C4-2B (cell line): ENCODE measurements around the gene RGL4.

Experiments
- H3K27ac ChIP-seq: fragments of 450-650 bp; 2 replicates; pipeline ENCODE4 v1.5.1; 2017
- ZFX ChIP-seq: fragments of 450-650 bp; IDR thresholded peaks from 2 replicates; pipeline ENCODE4 v1.6.1; 2017
- TF ChIP-seq, protein P1 (sequence below): fragments of 450-650 bp; conservative IDR thresholded peaks from 2 replicates; pipeline ENCODE4 v1.5.1; 2017; ENCODE audit warnings: mild to moderate bottlenecking

RGL4 gene

DNA sequence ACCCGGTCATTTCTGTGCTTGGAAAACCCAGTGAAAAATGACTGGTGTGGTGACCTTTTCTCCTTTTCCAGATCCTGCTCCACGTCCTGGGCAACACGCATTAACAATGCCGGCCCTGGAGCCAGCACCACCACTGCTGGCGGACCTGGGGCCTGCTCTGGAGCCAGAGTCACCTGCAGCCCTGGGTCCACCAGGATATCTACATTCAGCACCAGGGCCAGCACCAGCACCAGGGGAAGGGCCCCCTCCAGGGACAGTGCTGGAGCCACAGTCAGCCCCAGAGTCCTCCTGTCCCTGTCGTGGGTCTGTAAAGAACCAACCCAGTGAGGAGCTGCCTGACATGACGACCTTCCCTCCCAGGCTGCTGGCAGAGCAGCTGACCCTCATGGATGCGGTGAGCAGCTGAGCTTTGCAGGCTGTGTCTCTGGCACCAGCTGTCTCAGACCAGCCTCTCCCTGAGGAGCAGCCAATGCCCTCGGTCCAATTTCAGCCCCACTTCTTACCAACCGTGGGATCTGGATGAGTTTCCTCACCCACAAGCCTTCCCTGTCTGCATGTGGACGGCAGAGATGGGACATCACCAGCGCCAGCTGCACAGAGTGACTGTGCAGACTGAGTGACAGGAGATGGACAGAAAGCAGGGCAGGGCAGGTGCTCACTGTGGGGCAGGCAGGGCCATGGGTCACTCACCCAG, 1.9 kb downstream of the RGL4 start:
- no peak overlapping the region for H3K27ac ChIP-seq
- TF ChIP-seq ZFX: no peak
- TF ChIP-seq, protein P1, sequence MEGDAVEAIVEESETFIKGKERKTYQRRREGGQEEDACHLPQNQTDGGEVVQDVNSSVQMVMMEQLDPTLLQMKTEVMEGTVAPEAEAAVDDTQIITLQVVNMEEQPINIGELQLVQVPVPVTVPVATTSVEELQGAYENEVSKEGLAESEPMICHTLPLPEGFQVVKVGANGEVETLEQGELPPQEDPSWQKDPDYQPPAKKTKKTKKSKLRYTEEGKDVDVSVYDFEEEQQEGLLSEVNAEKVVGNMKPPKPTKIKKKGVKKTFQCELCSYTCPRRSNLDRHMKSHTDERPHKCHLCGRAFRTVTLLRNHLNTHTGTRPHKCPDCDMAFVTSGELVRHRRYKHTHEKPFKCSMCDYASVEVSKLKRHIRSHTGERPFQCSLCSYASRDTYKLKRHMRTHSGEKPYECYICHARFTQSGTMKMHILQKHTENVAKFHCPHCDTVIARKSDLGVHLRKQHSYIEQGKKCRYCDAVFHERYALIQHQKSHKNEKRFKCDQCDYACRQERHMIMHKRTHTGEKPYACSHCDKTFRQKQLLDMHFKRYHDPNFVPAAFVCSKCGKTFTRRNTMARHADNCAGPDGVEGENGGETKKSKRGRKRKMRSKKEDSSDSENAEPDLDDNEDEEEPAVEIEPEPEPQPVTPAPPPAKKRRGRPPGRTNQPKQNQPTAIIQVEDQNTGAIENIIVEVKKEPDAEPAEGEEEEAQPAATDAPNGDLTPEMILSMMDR: no peak

DNA sequence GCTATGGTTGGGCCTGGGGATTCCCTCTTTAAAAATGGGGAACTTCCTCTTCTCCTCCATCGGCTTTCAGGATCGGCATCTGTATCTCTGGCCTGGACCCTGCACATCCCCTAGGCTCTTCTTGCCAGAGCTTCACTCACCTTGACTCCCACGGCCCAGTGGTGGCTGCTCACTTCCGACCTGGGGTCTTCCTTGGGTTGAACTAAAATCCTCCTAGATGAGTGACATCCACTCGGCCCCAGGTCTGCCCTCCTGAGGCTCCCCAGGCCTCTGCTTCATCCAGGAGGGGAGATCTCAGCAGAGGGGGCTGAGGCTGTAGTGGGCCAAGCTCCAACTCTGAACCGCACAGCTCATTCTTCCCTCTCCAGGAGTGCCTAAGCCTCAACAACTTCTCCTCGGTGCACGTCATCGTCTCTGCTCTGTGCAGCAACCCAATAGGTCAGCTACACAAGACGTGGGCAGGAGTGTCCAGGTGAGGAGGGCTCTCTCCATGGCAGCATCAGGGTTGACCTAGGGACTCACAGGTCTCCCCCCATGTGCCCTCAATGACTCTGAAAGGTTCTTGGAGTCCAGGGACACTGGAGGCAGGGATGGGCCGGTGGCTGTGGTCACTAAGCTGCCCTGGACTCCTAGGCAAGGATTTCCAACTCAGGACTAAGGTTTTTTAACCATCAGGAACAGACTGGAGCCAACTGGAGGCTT, 3.3 kb downstream of the RGL4 start:
- no peak overlapping the region for H3K27ac ChIP-seq

DNA sequence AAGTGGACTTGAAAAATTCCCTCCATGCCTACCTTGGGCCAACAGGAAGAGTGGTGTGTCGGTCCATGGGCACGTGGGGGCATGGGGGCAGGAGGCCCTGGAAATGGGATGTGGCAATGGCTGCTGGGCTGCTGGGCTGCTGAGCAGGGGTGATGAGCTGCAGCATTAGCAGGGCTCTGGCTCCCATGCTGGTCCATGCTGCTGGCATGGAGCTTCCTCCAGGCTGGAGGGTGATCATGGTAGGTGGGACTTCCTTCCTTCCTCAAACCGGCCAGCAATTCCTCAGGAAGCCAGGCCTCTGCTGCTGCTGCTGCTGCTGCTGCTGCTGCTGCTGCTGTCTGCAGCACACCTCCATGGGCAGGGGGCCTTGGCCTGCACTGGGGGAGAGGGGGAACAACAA, 4.3 kb downstream of the RGL4 start:
- TF ChIP-seq ZFX: no peak
- TF ChIP-seq, protein P1: no peak
- H3K27ac ChIP-seq: no peak overlapping the region

More for the DNA sequence above, 3.3 kb downstream of the RGL4 start:
- no peak for TF ChIP-seq ZFX
- TF ChIP-seq, protein P1: no peak

DNA sequence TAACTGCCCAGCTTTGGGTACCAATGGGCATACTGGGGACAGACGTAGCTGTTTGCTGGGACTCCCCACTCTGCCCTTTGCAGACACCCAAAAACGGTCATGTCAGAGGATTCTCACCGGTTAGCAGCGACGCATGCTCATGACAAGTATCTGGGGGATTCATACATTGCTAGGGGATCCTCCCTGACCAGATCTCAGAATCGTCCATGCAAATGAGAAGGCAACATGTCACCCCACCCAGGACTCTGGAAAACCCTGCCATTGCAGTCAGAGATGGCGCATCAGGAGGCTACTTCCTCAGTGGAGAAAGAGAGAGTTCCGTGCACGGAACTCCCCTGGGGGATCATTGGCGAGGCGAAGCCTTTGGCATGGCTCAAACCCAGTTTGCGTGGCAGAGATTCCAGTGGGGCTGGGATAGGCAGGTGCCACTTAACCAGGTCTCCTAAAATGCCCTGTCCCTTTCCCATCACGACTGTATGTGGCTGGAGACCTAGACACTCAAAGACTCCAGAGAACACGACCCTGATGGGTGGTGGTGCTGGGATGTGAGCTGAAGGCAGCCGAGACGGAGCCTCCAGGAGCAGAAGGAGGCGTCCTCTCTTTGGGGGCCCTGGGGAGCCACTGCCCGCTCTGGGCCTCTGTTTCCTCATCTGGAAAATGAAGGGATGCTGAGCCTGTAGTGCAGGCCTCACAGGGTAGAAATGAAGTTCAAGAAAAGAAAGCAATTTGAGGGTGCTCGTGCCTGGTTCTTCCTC, 4.9 kb downstream of the RGL4 start:
- no peak overlapping the region for H3K27ac ChIP-seq

DNA sequence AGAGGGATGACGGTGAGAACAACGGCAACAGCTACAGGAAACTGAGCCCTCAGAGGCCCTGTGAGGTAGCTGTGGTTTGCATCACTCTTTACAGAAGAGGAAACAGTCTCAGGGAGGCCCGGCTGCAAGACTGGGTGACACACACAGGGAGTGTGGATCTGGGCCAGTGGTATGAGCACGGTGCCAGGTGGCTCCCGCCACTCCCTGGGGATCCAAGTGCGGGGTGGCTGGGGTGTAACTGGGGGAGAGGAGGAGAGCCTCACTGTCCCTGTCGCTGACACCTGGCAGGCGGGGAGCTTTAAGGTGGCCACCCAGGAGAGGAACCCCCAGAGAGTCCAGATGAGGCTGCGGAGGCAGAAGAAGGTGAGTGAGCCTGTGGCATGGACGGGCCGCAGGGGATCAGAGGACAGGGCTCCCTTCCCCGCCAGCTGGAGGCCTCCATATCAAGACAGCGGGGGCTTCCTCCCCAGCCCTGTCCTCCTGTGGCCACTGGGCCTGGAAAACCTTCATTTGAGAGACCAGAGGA, 5.6 kb downstream of the RGL4 start:
- TF ChIP-seq, protein P1: no peak
- TF ChIP-seq ZFX: no peak
- H3K27ac ChIP-seq: no peak overlapping the region

More for the DNA sequence above, 4.9 kb downstream of the RGL4 start:
- no peak for TF ChIP-seq ZFX
- TF ChIP-seq, protein P1: no peak

DNA sequence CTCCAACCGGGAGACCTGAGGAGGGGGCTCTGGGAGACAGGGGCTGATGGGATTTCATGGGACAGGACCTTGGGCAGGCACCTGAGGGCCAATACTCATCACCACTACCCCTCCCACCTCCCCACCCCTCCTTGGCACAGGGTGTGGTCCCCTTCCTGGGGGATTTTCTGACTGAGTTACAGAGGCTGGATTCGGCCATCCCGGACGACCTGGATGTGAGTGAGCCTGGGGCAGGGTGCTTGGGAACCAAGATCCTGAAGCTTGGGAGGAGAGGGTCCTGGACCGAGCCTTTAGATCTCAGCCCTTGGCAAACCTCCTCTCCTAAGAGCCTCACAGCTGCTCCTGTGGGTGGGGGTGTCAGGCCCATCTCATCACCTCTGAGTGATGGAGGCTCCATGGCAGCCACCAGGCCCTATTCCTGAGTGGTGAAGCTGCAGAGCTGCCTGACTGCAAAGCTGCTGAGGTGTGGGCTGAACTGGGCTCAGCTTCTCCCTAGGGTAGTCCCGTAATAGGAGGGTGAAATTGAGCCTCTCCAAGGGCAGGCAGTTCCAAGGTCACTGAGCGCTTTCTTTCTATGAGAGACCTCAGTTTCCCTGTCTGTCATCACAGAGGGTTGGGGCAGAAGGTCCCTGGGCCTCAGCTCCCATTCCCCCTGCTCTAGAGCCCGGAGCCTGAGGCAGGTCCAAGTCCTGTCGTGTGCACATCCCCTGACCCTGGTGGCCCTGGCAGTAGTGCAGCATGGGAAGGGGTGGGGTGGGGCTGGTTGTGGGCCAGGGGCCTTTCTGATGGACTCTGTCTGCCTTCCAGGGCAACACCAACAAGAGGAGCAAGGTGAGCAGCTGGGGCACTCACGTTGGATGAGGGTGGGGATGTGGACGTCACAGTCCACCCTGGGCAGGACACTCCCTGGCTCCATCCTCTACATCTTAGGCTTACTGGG, 6.5 kb downstream of the RGL4 start:
- no peak overlapping the region for H3K27ac ChIP-seq
- no peak for TF ChIP-seq ZFX
- TF ChIP-seq, protein P1: no peak
